K562 (cell line): ENCODE results near the gene ARID4B. TPM values are rescaled to one million over a fixed set of nuclear protein-coding genes. Genes with fewer than 3 reads are reported as not detected.
A peak's percentile ranks its signal among the peaks of the same experiment; 100 is the strongest.

Experiments used
- ATAC-seq: fragments of 200-7000 bp; cut with Tn5 transposase; 3 replicates; pipeline ENCODE4 v1.9.1; 2020; ENCODE audit warnings: moderate library complexity
- BruUV-seq: library from RNA; stranded (reverse); fragments of 400-500 nt; replicated peaks from 2 replicates; lab custom pipeline; 2021; lab: Mats Ljungman, UMichigan
- CTCF ChIA-PET: fragments of 300-600 bp; formaldehyde crosslinking; extraction: SDS; loops from one replicate; lab custom pipeline; 2021; ENCODE audit warnings: low intra/inter-chr PET ratio; lab: Yijun Ruan, JAX
- POLR2A ChIA-PET: fragments of 300-600, 350-650 bp; sonication (Branson Sonifier 250); formaldehyde crosslinking; extraction: SDS; loops from one replicate; lab custom pipeline; 2021; ENCODE audit warnings: antibody characterized with exemption, inconsistent platforms; lab: Yijun Ruan, JAX
- DNase-seq, 4 experiments: peaks; one replicate each; pipeline versions ENCODE4 v3.0.0 to v3.0.0-alpha.2; 2011 to 2018; ENCODE audit warnings: low spot score in 3 of 4, mixed read lengths in 3 of 4; ENCODE audit errors: extremely low read depth in 1 of 4
- FAIRE-seq: peaks from 2 replicates; lab custom pipeline; 2011; peaks lifted over from hg19 to GRCh38; lab: Jason Lieb, UNC
- H2AFZ ChIP-seq: 2 replicates; pipeline ENCODE4 v1.6.0; 2011; ENCODE audit warnings: low read depth, low read length, control low read depth, inconsistent platforms
- H3K27ac ChIP-seq: fragments of 200-600 bp; 3 replicates; pipeline ENCODE4 v1.8.0; 2011; ENCODE audit warnings: low read depth, mild to moderate bottlenecking, control low read depth, inconsistent platforms, low read length, moderate library complexity, mixed read lengths; ENCODE audit errors: extremely low read depth
- H3K27me3 ChIP-seq, 2 experiments: fragments of 300-600 bp in 1 of 2; 2 replicates in 1 of 2; 3 replicates in 1 of 2; pipeline versions ENCODE4 v1.6.0 to v1.8.0; 2011; ENCODE audit warnings: inconsistent platforms in 2 of 2, low read length in 2 of 2, mild to moderate bottlenecking in 1 of 2, mixed read lengths in 1 of 2, moderate library complexity in 1 of 2; ENCODE audit not compliant: control insufficient read depth in 2 of 2, insufficient read depth in 2 of 2
- H3K36me3 ChIP-seq: fragments of 300-600 bp; 3 replicates; pipeline ENCODE4 v1.8.0; 2011; ENCODE audit warnings: mild to moderate bottlenecking, low read length, inconsistent platforms; ENCODE audit not compliant: control insufficient read depth, insufficient read depth
- H3K4me1 ChIP-seq, 2 experiments: fragments of 200-600 bp in 1 of 2; replicated peaks in 1 of 2; 2 replicates in 1 of 2; 3 replicates in 1 of 2; pipeline versions ENCODE4 v1.5.1 to v1.8.0; 2011; ENCODE audit warnings: inconsistent platforms in 2 of 2, low read length in 2 of 2, mild to moderate bottlenecking in 1 of 2, mixed read lengths in 1 of 2, moderate library complexity in 1 of 2; ENCODE audit not compliant: control insufficient read depth in 2 of 2, insufficient read depth in 2 of 2
- H3K4me2 ChIP-seq: 2 replicates; pipeline ENCODE4 v1.6.1; 2011; ENCODE audit warnings: low read length, control low read depth, inconsistent platforms, mixed read lengths; ENCODE audit not compliant: insufficient read depth
- H3K4me3 ChIP-seq: fragments of 200-600 bp; sonication (generic), shearing (Covaris generic); 2 replicates; pipeline ENCODE4 v1.5.1; 2016; ENCODE audit warnings: control low read depth, inconsistent platforms
- H3K79me2 ChIP-seq: fragments of 200-600 bp; 3 replicates; pipeline ENCODE4 v1.8.0; 2011; ENCODE audit warnings: low read length, inconsistent platforms; ENCODE audit not compliant: control insufficient read depth, insufficient read depth
- H3K9ac ChIP-seq, 2 experiments: 2 replicates each; pipeline versions ENCODE4 v1.6.0 to v1.6.1; 2011; ENCODE audit warnings: low read depth in 2 of 2, low read length in 2 of 2, control low read depth in 1 of 2, inconsistent platforms in 1 of 2, mild to moderate bottlenecking in 1 of 2, mixed read lengths in 1 of 2; ENCODE audit not compliant: insufficient read depth in 1 of 2
- H3K9me1 ChIP-seq: one replicate; pipeline ENCODE4 v1.6.0; 2011; ENCODE audit warnings: inconsistent platforms, mild to moderate bottlenecking, low read length, moderate library complexity; ENCODE audit not compliant: control insufficient read depth, insufficient read depth
- H3K9me3 ChIP-seq: replicated peaks from 2 replicates; pipeline ENCODE4 v1.5.1; 2011; ENCODE audit warnings: low read depth, low read length, inconsistent platforms; ENCODE audit not compliant: control insufficient read depth, insufficient read depth
- H4K20me1 ChIP-seq: replicated peaks from 2 replicates; pipeline ENCODE4 v1.6.1; 2011; ENCODE audit warnings: low read length, inconsistent platforms, mixed read lengths; ENCODE audit not compliant: control insufficient read depth, insufficient read depth
- SAFB ChIP-seq: fragments of 200-400 bp; formaldehyde crosslinking; IDR thresholded peaks from 2 replicates; pipeline ENCODE4 v1.6.1; 2017; ENCODE audit warnings: low read depth, low read length, borderline replicate concordance
- WGBS: fragments of 100-300 bp; shearing (Covaris generic); methylation state at CpG from one replicate; pipeline ENCODE4 v1.1.6; 2016; ENCODE audit warnings: low coverage, mixed read lengths; ENCODE audit not compliant: insufficient coverage; ENCODE audit errors: missing lambda C conversion rate; 5-methylcytosine and 5-hydroxymethylcytosine counted together
- in situ Hi-C: fragments of 300-500 bp; cut with MboI; formaldehyde crosslinking; loops from 4 replicates; pipeline ENCODE4 v1.15.0; 2018; ENCODE audit warnings: inconsistent platforms, mixed read lengths
- intact Hi-C: fragments of 100-400 bp; cut with micrococcal nuclease; formaldehyde crosslinking; loops from 2 replicates; pipeline ENCODE4 v1.14.2; 2022
- polyA plus RNA-seq, 8 experiments: library from polyadenylated mRNA; depleted of rRNA in 4 of 8; stranded (reverse) in 5 of 8; unstranded in 3 of 8; fragments of >200 nt; fragmentation: Nextera tagmentation in 2 of 8; fragmentation: Illumina TruSeq in 1 of 8; extraction: Ambion mirVana in 2 of 8; extraction: Trizol in 1 of 8; gene quantifications; 2 replicates each; pipeline versions ENCODE4 v1.2.1 to v1.2.3, GENCODE V29; 2011 to 2014; ENCODE audit warnings: inconsistent platforms in 1 of 8, missing spikeins in 1 of 8
- total RNA-seq, 7 experiments: library from RNA; depleted of rRNA in 6 of 7; stranded (reverse); fragments of >200 nt in 6 of 7; fragmentation: Illumina TruSeq in 2 of 7; extraction: Trizol in 2 of 7; gene quantifications; 2 replicates each; pipeline versions ENCODE4 v1.2.1 to v1.2.3, GENCODE V29; 2011 to 2021; ENCODE audit warnings: low replicate concordance in 1 of 7
- TF ChIP-seq, protein P1 (sequence below): fragments of 450-650 bp; IDR thresholded peaks from 2 replicates; pipeline ENCODE4 v1.6.1; 2018; ENCODE audit not compliant: partially characterized antibody

The ARID4B gene
- total and polyA plus RNA-seq, 9 of the 15 experiments (the other 6 are each of a cell fraction or from before 2014, with no cell fraction given), result 8.4 to 38.9 (median 18.5) TPM

DNA sequence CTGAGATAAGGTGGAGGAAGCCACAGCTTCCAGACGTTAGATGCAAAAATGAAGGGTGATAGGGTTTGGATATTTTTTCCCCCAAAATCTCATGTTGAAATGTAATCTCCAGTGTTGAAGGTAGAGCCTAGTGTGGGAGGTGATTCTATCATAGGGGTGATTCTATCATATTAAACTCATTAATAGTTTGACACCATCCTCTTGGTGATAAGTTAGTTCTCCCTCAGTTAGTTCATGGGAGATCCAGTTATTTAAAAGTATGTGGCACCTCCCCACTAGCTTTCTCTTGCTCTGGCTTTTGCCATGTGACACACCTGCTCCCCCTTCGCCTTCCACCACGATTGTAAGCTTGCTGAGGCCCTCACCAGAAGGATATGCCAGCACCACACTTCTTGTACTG is 30.9 kb upstream of the ARID4B start:
- in situ Hi-C loops (no loop called here), intact Hi-C loops (no loop called here)
- POLR2A ChIA-PET, result interaction anchor here (0.6 to 2.1 kb wide), 3 partner anchors 9 to 137 kb away, joined by 3 to 11 read pairs (median 4); partner anchors contain the start of gene TBCE
- H3K4me1 ChIP-seq, result no peaks in the 10 kb centered on the region
- H3K36me3 ChIP-seq, result no peaks in the 10 kb centered on the region
- no peak overlapping the region for H3K9ac ChIP-seq
- H3K9me3 ChIP-seq, result no peaks in the 10 kb centered on the region
- no peak overlapping the region for H3K4me3 ChIP-seq
- no peaks in the 10 kb centered on the region for H3K9me1 ChIP-seq
- no peak overlapping the region for H2AFZ ChIP-seq
- H3K27ac ChIP-seq, result no peak overlapping the region
- no peak for TF ChIP-seq SAFB
- TF ChIP-seq, protein P1, sequence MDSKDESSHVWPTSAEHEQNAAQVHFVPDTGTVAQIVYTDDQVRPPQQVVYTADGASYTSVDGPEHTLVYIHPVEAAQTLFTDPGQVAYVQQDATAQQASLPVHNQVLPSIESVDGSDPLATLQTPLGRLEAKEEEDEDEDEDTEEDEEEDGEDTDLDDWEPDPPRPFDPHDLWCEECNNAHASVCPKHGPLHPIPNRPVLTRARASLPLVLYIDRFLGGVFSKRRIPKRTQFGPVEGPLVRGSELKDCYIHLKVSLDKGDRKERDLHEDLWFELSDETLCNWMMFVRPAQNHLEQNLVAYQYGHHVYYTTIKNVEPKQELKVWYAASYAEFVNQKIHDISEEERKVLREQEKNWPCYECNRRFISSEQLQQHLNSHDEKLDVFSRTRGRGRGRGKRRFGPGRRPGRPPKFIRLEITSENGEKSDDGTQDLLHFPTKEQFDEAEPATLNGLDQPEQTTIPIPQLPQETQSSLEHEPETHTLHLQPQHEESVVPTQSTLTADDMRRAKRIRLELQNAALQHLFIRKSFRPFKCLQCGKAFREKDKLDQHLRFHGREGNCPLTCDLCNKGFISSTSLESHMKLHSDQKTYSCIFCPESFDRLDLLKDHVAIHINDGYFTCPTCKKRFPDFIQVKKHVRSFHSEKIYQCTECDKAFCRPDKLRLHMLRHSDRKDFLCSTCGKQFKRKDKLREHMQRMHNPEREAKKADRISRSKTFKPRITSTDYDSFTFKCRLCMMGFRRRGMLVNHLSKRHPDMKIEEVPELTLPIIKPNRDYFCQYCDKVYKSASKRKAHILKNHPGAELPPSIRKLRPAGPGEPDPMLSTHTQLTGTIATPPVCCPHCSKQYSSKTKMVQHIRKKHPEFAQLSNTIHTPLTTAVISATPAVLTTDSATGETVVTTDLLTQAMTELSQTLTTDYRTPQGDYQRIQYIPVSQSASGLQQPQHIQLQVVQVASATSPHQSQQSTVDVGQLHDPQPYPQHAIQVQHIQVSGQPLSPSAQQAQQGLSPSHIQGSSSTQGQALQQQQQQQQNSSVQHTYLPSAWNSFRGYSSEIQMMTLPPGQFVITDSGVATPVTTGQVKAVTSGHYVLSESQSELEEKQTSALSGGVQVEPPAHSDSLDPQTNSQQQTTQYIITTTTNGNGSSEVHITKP, result peak; percentile 61
- TF ChIP-seq, all 486 proteins: peak for 1
- no peaks in the 10 kb centered on the region for H3K27me3 ChIP-seq
- FAIRE-seq, result no peak
- H4K20me1 ChIP-seq, result no peaks in the 10 kb centered on the region
- CTCF ChIA-PET, result no interaction called here
- no peak overlapping the region for H3K4me2 ChIP-seq
- no peaks in the 10 kb centered on the region for H3K79me2 ChIP-seq
- no TSS peak for BruUV-seq
- WGBS, result 54% methylated on average over 3 of the region's 3 CpGs
- ATAC-seq, result no peak
- DNase-seq, result no peak
